B cell (primary cell): ENCODE data around the gene SERPINE2.

Experiments used
- CTCF ChIP-seq: fragments of 200-600 bp; IDR thresholded peaks from one replicate; pipeline ENCODE4 v1.8.0; 2022; ENCODE audit warnings: antibody characterized with exemption, mild to moderate bottlenecking
- EZH2 ChIP-seq: IDR thresholded peaks from 2 replicates; pipeline ENCODE4 v1.6.1; 2012; ENCODE audit warnings: borderline replicate concordance, low read depth, mild to moderate bottlenecking, moderate library complexity, low read length; ENCODE audit not compliant: insufficient read depth, poor library complexity, severe bottlenecking

GRCh38 chr2:224039080-224039769 is at the start of gene SERPINE2:
- TF ChIP-seq CTCF (no peak), EZH2 (no peak)
